ENCODE data around the gene MGAT4A. TPM values are rescaled to one million over a fixed set of nuclear protein-coding genes. Genes with fewer than 3 reads are reported as not detected.

The MGAT4A gene
- total RNA-seq, 1 experiment from 2014 or later = 23.0 TPM

GRCh38 chr2:98763209-98763951 is 32.4 kb upstream of the MGAT4A start:
- Mint-ChIP-seq H3K4me3 (ENCODE audit: low read depth, unreplicated experiment) (no peak overlapping the region), H3K9me3 (ENCODE audit: low read depth, unreplicated experiment) (no peaks in the 10 kb centered on the region), H3K27me3 (ENCODE audit: unreplicated experiment) (no peaks in the 10 kb centered on the region), H3K36me3 (ENCODE audit: insufficient read depth, unreplicated experiment) (no peaks in the 10 kb centered on the region), H3K27ac (ENCODE audit: unreplicated experiment) (no peak overlapping the region), H3K4me1 (ENCODE audit: low read depth, unreplicated experiment) (peaks cover 42% of the 10 kb centered on the region)
- DNase-seq = no peak
- BruUV-seq (replicated peaks) = no TSS peak
- CTCF ChIA-PET = no interaction called here
- TF ChIP-seq CTCF (IDR thresholded peaks at IDR 0.05; ENCODE audit: unreplicated experiment) = no peak
- intact Hi-C loops (cut with micrococcal nuclease; ENCODE audit: unreplicated experiment) = no loop called here

GRCh38 chr2:98761909-98762308 is 31.0 kb upstream of the MGAT4A start:
- Mint-ChIP-seq H3K36me3 (ENCODE audit: insufficient read depth, unreplicated experiment) (peaks cover 8% of the 10 kb centered on the region), H3K9me3 (ENCODE audit: low read depth, unreplicated experiment) (no peaks in the 10 kb centered on the region), H3K4me1 (ENCODE audit: low read depth, unreplicated experiment) (peaks cover 43% of the 10 kb centered on the region), H3K27me3 (ENCODE audit: unreplicated experiment) (no peaks in the 10 kb centered on the region), H3K27ac (ENCODE audit: unreplicated experiment) (no peak overlapping the region), H3K4me3 (ENCODE audit: low read depth, unreplicated experiment) (no peak overlapping the region)
- TF ChIP-seq CTCF (IDR thresholded peaks at IDR 0.05; ENCODE audit: unreplicated experiment) = no peak
- CTCF ChIA-PET = interaction anchor here (0.5 to 0.6 kb wide), 2 partner anchors 13 to 92 kb away, joined by 3 to 4 read pairs; no protein-coding TSS in a partner anchor
- no TSS peak for BruUV-seq (replicated peaks)
- intact Hi-C loops (cut with micrococcal nuclease; ENCODE audit: unreplicated experiment) = no loop called here
- no peak for DNase-seq

GRCh38 chr2:98761267-98761781 is 30.4 kb upstream of the MGAT4A start:
- Mint-ChIP-seq H3K36me3 (ENCODE audit: insufficient read depth, unreplicated experiment) (peaks cover 8% of the 10 kb centered on the region), H3K9me3 (ENCODE audit: low read depth, unreplicated experiment) (no peaks in the 10 kb centered on the region), H3K4me1 (ENCODE audit: low read depth, unreplicated experiment) (peaks cover 38% of the 10 kb centered on the region), H3K4me3 (ENCODE audit: low read depth, unreplicated experiment) (no peak overlapping the region), H3K27ac (ENCODE audit: unreplicated experiment) (no peak overlapping the region), H3K27me3 (ENCODE audit: unreplicated experiment) (no peaks in the 10 kb centered on the region)
- peak; percentile 17 for DNase-seq
- intact Hi-C loops (cut with micrococcal nuclease; ENCODE audit: unreplicated experiment) = no loop called here
- no peak for TF ChIP-seq CTCF (IDR thresholded peaks at IDR 0.05; ENCODE audit: unreplicated experiment)
- CTCF ChIA-PET = interaction anchor here (0.5 to 0.7 kb wide), 4 partner anchors 12 to 1003 kb away, joined by 3 to 5 read pairs (median 4); no protein-coding TSS in a partner anchor
- no TSS peak for BruUV-seq (replicated peaks)

GRCh38 chr2:98759827-98760625 is 29.1 kb upstream of the MGAT4A start:
- no peak overlapping the region for H3K27ac Mint-ChIP-seq (ENCODE audit: unreplicated experiment)
- no peaks in the 10 kb centered on the region for H3K9me3 Mint-ChIP-seq (ENCODE audit: low read depth, unreplicated experiment)
- no peak for TF ChIP-seq CTCF (IDR thresholded peaks at IDR 0.05; ENCODE audit: unreplicated experiment)
- H3K4me1 Mint-ChIP-seq (ENCODE audit: low read depth, unreplicated experiment) = peaks cover 32% of the 10 kb centered on the region
- intact Hi-C loops (cut with micrococcal nuclease; ENCODE audit: unreplicated experiment) = no loop called here
- H3K27me3 Mint-ChIP-seq (ENCODE audit: unreplicated experiment) = no peaks in the 10 kb centered on the region
- BruUV-seq (replicated peaks) = no TSS peak
- CTCF ChIA-PET = no interaction called here
- no peak overlapping the region for H3K4me3 Mint-ChIP-seq (ENCODE audit: low read depth, unreplicated experiment)
- peaks cover 8% of the 10 kb centered on the region for H3K36me3 Mint-ChIP-seq (ENCODE audit: insufficient read depth, unreplicated experiment)
- no peak for DNase-seq

Data from Calu3 (cell line).